HG03442 (cell line): ENCODE data around the gene OR2T27.
"Not testable (repeated sequence)": the region's sequence is repeated elsewhere in the genome, so short reads cannot be mapped to it uniquely, and the experiment has no call there.

Experiments used
- ATAC-seq: cut with Tn5 transposase; IDR thresholded peaks from one replicate; pipeline ENCODE4 v1.9.1; 2021; ENCODE audit warnings: mild to moderate bottlenecking, moderate library complexity; ENCODE audit not compliant: unreplicated experiment

OR2T27 gene, protein sequence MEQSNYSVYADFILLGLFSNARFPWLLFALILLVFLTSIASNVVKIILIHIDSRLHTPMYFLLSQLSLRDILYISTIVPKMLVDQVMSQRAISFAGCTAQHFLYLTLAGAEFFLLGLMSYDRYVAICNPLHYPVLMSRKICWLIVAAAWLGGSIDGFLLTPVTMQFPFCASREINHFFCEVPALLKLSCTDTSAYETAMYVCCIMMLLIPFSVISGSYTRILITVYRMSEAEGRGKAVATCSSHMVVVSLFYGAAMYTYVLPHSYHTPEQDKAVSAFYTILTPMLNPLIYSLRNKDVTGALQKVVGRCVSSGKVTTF

DNA sequence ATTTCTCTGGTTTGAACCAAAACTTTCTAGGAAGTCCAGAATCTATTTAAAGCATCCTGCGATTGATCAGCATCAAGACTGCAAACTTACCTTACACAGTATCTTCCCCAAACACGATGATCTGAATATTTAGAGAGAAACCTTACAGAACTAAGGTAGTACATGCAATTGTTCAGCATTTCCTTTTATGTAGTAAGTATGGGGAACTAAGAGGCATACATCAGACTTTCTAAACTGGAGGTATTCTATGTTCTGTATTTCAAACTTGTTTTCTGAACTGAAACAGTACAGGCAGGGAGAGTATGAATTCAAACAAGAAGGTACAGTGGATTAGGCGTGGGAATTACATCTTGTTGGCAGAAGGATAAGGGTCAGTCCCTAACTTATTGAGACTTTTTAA is at the start of gene OR2T27:
TSS of gene OR2T27 (minus strand) at position 175 of the 400 bp plus-strand sequence. CDS start 4,644 bp downstream, outside the sequence.
- ATAC-seq = peak; percentile 47

DNA sequence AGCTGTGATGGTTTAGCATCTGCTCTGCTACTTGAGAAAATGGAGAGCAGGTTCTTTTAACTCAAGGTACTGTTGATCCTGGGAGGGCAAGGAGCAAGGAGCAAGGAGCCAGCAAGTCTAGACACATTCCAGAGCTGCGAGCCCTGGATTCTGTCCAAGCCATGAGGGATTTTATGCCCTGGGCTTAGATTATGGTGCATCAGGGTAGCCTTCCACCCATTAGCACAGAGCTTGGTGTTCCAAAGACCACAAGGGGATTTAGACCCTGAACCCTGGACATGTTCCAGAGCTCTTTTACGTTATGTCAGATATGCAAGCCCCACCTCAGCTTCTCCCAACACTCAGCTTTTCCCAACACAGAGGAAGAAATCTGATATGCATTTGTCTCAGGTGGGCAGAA is 49.3 kb upstream of the OR2T27 start:
- ATAC-seq = no peak

DNA sequence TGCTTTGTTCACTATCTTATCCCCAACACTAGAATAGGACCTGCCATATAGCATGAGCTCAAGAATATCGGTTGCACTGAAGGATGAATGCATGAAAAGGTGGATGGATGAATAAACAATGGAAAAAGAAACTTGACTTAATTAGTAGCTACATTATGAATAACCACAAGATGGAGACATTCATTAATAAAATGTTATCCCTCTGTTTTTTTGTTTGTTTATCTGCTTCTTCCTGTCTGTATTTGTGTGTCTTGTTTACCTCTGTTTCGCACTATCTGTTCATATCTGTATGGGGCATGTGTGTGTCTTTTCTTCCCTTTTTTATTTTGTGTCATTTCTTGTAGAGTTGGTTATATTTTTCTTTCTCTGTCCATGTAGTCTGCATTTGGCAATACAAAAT is 48.3 kb upstream of the OR2T27 start:
- no peak for ATAC-seq

DNA sequence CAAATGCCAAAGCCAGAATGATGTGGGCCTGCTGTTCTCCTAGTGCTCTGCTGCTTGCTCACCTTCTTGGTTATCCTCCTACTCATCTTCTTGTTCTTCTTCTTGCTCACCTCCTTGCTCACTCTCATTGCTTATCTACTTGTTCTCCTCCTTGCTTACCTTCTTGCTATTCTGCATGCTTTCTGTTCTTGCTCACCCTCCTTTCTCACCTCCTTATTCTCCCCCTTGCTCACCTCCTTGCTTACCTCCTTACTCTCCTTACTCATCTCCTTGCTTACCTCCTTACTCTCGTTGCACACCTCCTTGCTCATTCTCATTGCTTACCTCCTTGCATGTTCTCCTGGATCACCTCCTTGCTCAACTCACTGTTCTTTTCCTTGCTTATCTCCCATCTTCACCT is 47.4 kb upstream of the OR2T27 start, which contains the start of gene OR14I1:
TSS of gene OR14I1 (minus strand) at position 53 of the 400 bp plus-strand sequence.
- ATAC-seq = peak; percentile 35

DNA sequence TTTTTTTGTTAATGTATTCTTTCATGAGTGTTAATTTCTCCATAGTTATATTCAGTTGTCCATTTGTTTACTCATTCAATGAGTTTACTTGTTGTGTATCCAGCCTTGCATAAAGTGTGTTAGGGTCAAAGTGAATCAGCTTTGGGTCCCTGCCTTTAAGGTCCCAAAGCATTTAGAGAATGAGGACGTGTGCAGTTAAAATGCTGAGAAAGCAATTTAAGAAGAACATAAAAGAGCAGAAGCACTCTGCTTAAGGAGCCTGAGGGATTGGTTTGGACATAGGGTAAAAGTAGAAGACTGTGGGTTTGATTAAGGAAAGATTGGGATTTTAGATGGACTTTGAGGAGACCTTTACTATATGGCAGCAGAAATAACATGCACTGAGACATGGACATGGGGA is 43.8 kb upstream of the OR2T27 start:
- no peak for ATAC-seq

DNA sequence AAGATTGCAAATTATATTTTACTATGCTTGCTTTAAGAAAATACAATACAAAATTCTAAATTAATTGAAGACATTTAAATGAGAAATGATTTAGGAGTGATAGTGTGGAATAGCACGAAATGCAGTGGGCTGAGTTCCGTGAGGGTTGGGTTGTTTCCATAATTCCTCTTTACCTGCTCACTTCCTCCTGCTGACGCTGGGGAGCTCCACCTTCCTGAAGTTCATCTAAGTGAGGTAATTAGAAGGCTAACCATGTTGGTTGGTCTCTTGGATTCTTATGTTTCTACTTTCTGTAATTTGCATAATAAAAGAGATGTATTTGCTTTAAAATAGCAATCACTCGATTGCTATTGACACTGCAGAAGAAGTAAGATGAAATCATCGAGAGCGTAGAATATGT is 42.6 kb upstream of the OR2T27 start:
- no peak for ATAC-seq

DNA sequence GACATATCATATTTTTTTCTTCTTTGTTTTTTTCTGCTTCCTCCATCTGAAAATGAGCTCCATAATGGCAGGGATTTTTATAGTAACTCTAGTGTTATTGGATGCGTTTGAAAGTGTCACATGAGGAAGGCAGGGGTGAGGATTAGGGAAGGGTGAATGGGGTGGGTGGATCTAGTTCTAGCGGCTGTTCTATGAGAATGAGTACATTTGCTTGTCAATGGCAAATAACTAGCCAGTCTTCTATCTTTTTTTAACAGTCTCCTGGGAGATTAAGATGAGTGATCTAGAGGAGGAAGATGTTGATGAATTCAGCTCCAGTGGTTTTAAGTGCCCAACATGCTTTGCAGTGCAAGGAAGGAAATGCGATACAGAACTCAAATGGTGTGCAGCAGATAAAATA is 41.4 kb upstream of the OR2T27 start:
- no peak for ATAC-seq

DNA sequence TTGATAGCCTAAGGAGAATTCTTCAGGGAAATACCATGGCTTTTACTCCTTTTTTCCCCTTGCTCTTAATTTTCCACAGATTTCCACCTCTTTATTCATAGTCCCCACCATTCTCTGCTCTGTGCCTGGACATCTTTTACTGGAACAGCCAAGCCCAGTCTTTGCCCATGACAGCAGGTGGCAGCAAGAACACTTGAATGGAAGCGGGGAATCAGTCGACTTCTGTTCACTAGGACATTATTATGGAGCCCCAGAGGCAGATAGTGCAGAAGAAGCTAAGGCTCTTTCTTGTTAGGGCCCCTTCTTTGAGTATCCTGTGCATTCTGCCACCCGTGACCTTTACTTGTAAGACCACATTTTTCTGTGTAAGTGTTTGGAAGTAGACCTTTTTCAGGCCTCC is 40.9 kb upstream of the OR2T27 start:
- no peak for ATAC-seq

DNA sequence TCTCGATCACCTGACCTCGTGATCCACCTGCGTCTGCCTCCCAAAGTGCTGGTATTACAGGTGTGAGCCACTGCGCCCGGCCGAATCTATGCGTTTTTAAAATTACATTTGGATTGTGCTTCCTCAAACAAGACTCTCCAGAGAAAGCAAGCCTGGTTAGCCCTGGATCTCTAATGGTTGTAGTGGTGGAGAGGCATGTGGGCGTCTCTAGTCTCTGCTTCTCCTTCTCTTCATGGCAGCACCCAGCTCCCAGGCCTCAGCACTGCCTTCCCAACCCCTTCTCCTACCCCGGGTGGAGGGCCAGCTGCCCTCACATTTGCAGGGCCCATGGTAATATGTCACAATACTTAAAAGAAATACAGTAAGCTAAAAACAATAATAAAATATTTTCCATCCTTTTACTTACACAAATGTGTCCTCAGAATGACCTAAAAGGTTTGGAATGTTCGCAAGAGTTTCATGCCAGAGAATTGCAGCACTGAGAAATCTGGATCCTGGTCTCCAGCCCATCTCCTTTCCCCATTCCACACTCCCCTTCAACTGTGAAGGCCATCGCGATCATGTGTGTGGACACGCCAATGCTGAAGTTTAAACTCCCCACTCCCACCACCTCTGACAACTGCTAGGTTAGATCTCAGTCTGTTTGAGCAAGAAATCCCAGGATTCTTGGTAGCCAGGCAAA is 40.3 kb upstream of the OR2T27 start:
- no peak for ATAC-seq

DNA sequence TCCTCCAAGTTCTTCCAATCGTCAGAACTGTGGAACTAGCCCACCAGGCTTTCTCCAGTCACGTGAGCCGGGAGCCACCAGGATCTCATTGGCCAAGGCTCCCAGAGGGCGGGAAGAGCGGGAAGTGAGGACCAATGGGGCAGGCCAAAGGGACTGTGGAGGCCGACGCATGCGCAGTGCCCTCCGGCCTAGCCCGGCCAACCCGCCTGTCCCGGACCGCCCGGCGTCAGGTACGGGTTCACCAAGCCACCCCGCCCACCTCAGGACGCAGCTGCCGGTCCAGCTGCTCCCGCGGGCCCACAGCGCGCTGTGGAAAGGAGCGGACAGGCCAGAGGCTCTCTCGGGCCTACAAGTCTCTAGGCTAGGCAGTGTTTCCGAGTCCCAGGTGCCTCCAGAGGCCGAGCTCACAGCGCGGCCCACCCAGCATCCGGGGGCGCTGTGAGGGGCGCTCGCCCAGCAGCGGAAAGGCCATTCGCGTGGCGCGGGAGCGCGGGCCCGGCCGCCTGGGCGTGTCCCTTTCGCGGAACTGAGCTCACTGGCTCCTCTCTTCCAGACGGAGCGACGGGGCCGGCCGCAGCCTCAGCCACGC is 36.3 kb upstream of the OR2T27 start:
- no peak for ATAC-seq

DNA sequence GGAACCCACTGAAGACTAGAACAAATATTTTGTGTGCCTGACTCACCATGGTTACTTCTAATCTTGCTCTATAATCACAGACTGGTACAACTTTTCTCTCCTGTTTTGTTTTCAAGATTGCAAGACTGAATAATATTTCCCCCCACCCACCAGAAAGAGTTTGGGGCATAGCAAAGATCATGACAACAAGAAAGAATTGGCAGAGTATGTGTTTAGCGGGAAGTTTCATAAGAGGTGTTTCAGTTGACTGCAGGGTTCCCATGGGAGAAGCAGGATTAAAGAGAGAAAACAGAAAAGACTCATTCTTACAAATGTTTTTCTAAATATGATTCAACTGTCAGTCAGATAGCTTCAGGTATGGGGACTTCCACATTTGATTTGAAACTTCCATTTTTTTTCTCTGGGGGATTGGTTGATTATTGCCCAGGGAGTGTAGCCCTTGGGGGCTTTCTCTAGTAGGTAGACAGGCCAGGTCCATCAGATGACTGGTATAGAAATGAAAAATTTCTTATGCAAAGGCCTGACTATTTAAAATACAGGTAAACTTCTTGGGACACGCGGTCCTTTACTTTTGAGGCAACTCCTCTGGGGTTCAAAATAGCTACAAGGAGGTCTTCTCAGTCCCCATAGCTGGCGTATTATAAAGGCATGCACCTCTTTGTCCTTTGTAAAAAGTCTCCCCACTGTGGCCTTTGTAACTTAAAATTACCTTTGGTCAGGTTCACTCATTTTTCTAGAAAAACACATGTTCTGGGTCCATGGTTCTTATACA is 33.4 kb upstream of the OR2T27 start:
- peak; percentile 63 for ATAC-seq

DNA sequence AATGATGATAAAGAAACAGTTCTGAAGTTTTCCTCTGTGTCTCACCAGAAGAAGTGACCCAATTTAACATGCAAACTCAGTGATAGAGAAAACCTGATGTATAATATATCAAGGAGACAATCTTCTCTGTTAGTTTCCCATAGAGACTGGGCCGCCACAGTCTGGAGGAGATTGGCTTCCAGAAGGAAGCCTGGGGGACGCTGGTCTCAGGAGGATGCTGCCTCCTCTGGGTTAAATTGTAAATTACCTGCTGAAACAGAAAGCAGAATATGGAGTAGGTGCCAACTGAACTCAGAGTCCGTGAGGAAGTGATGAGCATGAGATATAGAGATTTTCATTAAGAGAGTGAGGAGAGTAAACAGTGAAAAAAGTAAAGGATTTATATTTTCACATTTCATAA is 31.5 kb upstream of the OR2T27 start:
- ATAC-seq = peak; percentile 78

DNA sequence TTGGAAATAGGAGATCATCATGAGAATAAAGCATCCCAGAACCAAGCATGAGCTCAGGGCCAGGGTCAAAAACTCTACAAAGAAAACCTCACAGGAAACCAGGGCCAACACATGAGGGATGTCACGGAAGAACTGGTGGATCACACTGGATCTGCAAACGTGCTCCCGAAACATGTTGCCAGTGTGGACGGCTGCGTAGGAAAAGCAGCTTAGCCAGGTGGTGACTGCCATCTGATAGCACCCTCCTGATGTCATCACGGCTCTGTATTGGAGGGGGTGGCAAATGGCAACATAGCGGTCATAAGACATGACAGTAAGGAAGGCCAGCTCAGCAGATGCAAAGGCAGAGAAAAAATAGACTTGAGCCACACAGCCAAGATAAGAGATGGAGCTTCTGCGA is 26.3 kb upstream of the OR2T27 start:
- ATAC-seq = no peak

DNA sequence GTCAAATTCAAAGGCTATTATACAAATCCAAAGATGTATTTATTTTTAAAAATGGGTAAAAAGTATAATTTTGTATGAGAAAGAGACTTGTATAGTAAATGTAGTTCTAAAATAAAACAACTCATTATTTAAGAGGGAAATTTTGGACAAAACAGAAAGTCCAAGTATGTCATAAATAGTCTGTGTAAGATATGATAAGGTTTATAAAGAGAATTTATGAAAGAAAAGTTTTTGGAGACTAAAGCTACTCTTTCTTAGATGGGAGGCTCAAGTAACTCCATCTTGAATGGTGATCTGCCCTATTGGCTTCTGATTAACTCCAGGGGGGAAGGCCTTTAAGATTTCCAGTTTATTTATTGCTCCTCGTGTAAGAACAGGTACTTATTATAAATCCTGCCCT is 14.7 kb upstream of the OR2T27 start:
- no peak for ATAC-seq

DNA sequence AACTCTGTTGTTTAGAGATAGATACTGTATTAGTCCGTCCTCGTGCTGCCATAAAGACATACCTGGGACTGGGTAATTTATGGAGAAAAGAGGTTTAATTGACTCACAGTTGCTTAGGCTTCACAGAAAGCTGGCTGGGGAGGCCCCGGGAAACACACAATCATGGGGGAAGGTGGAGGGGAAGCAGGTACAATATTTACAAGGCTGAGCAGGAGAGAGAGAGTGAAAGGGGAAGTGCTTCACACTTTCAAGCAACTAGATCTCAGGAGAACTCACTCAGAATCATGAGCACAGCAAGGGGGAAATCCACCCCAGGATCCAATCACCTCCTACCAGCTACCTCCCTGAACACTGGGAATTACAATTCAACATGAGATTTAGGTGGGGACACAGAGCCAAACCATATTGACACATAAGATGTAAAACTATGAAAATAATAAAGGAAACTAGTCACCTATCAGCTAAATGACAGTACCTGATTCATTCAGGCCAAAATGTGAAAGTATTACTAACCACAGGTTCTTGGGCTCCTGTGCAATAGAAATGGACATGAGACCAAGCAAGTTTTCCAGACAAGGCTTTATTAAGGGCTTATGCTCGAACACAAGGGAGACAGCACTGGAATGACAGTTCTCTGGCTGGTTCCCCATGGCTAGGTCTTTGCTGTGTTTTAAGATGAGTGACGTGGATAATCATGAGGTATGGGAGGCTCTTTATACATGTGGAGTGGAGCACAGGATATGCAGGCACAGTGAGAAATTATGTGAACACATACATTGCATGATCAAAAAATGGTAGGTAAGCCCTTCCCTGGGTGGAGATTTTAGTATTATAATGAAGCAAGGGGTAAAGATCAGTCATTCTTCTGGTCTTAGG is 8.4 kb upstream of the OR2T27 start:
- peak; percentile 95 for ATAC-seq

DNA sequence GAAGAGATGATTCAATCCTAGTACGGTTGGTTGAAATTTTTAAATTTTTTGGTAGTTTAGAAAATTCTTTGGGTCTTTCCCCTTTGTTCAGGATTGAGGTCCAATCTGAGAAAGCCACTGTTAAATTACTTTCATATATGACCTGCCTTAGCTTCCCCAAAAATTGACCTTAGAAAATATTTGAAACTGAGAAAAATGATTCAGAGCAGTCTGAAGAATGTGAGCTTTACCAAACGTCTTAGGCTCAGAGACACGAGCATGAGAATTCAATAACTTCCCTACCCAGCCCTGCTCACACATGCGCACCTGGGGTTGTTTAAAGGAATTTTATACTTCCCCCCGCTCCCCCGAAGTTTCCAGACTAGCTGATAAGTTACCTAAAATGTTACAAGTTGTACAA is 1.5 kb upstream of the OR2T27 start:
- ATAC-seq = peak; percentile 56

DNA sequence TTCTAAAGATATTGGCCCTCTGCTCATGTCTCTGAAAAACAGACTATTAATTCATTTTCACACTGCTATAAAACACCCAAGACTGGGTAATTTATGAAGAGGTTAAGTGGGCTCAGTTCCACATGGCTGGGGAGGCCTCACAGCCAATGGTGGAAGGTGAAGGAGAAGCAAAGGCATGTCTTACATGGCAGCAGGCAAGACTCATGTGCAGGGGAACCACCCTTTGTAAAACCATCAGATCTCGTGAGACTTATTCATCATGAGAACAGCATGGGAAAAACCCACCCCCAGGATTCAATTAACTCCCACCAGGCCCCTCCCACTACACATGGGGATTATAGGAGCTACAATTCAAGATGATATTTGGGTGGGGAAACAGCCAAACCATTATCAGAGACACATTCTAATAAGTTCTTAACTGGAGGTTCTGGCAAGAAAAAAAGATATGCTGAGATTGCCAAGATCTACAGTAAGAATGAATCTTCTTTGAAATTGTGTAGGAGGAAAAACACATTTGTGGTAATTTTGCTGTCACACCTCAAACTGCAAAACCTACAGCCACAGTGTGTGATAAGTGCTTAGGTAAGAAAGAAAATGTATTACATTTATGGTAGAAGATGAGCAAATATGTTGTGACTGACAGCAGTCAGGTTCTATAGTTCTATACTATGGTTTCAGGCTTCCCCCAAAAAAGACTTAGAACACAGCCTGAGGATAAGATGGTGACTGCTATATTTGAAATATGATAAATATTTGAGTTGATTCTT is 6.4 kb downstream of the OR2T27 start:
- not testable (repeated sequence) for ATAC-seq

DNA sequence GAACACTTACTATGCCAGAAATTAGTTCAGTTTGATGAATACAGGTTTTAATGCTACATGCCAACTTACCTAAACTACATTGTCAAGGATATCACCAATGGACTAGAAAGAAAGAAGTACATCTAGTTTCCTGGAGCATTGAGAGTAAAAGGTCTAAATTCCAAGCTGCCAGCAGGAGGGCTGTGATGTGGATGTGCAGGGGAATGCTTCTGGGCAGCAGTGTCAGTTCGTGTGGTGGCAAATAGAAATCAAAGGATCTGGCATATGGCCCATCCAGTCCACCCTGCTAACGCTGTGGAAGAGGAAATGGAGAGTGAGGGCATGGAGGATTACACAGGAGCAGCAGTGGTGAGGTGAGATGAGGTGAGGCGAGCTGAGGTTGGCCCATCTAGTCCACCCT is 10.2 kb downstream of the OR2T27 start, which contains the start of gene OR2T35:
TSS of gene OR2T35 (minus strand) at position 101 of the 400 bp plus-strand sequence. CDS start 6,020 bp downstream, outside the sequence.
- not testable (repeated sequence) for ATAC-seq

DNA sequence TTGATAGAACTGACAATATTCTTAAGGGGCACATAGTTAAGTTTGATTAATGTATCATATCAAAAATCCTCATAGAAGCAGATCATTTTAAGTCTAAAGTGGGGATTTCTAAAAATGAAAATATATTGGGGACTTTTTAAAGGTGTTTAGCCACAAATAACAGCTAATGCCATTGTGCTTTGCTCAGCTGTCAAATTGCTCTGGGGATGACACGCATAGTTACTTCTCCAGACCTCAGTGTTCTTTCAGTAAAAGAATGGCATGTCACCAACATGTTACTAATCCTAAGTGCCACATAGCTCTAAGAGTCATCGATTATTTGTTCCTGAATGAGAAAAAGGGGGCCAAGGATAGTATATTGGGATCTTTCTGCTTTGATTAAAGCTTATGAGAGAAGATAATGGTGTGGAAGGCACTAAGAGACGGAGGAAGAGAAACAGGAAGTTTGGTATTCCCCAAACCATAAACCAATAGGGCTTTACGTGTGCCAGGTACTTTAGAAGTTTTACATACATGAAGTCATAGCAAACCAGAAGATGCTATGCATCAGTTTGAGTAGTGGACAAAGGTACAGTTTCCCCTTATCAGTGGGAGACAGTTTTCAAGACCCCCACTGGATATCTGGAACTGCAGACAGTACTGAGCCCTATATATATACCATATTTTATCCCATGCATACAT is 12.2 kb downstream of the OR2T27 start:
- peak; percentile 68 for ATAC-seq
